Testis (tissue), 2 donors: ENCODE measurements around the gene TRMT61A.

ENCODE experiments used
- POLR2A ChIP-seq: fragments of 450-650 bp; IDR thresholded peaks from one replicate; pipeline ENCODE4 v1.6.1; 2017; ENCODE audit warnings: antibody characterized with exemption, mild to moderate bottlenecking, moderate library complexity
- TF ChIP-seq, protein P1 (sequence below), 3 experiments: fragments of 450-650 bp in 2 of 3; fragments of 200-600 bp in 1 of 3; sonication (generic) in 1 of 3; IDR thresholded peaks; one replicate each; pipeline ENCODE4 v1.5.1; 2016 to 2019; ENCODE audit warnings: antibody characterized with exemption in 3 of 3, mild to moderate bottlenecking in 2 of 3, moderate library complexity in 1 of 3

DNA sequence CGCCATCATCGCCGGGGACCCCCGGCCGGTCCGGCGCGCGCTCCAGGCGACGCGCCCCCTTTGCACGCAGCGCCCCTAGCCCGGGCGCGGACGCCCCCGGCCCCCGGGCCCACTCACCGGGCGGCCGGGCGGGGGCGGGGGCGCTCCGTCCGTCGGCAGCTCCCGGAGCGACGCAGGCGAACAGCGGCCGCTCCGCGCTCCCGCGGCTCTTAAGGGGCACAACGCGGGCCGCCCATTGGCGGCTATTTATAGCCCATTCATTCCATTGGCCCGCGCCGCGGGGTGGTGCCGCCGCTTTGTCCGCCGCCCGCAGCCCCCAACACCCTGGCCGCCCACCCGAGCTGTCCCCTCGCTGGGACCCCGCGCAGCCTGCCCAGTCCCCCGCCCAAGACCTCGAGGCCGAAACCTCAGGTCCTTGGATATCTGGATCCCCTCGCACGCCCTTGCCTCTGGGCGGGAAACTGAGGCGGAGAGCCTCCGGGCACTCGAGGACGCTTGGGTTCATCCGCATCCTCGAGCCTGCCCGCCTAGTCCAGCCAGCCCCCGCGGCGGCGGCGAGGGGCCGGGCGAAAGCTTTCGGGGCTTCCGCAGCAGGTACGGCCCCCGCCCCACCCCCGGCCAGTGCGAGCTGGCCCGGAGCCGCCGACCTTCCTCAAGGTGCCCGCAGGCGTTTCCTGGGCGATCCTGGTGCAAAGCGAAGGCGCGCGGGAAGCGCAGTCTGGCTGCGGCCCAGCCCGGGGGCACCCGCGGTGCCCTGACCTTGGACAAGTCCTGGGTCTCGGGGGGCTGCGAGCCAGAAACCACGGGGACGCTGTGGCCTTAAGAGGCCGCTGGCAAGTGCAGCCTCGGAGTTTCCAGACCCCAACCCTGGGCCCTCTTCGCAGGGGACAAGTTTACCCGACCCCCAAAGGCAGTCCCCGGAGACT lies 6.1 kb upstream of the TRMT61A start, which contains the start of gene CKB:
- TF ChIP-seq, protein P1, sequence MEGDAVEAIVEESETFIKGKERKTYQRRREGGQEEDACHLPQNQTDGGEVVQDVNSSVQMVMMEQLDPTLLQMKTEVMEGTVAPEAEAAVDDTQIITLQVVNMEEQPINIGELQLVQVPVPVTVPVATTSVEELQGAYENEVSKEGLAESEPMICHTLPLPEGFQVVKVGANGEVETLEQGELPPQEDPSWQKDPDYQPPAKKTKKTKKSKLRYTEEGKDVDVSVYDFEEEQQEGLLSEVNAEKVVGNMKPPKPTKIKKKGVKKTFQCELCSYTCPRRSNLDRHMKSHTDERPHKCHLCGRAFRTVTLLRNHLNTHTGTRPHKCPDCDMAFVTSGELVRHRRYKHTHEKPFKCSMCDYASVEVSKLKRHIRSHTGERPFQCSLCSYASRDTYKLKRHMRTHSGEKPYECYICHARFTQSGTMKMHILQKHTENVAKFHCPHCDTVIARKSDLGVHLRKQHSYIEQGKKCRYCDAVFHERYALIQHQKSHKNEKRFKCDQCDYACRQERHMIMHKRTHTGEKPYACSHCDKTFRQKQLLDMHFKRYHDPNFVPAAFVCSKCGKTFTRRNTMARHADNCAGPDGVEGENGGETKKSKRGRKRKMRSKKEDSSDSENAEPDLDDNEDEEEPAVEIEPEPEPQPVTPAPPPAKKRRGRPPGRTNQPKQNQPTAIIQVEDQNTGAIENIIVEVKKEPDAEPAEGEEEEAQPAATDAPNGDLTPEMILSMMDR (IDR thresholded peaks at IDR 0.05), result no peak
- no peak for TF ChIP-seq POLR2A
